NB4 (cell line): ENCODE results near the gene RGS1.
A peak's percentile ranks its signal among the peaks of the same experiment; 100 is the strongest.

ENCODE experiments used
- DNase-seq: peaks from one replicate; pipeline ENCODE4 v3.0.0; 2010; ENCODE audit warnings: low read depth
- H3K4me3 ChIP-seq: one replicate; pipeline ENCODE4 v1.5.1; 2011; ENCODE audit warnings: mild to moderate bottlenecking, low read depth, low read length, moderate library complexity
- CTCF ChIP-seq: IDR thresholded peaks from one replicate; pipeline ENCODE4 v1.5.1; 2012; ENCODE audit warnings: low read depth, low read length
- MAX ChIP-seq: IDR thresholded peaks from 2 replicates; pipeline ENCODE4 v1.6.1; 2011; ENCODE audit warnings: low read depth, low read length
- MYC ChIP-seq: IDR thresholded peaks from 2 replicates; pipeline ENCODE4 v1.6.1; 2011; ENCODE audit warnings: low read depth, low read length
- POLR2A ChIP-seq: IDR thresholded peaks from 2 replicates; pipeline ENCODE4 v1.6.1; 2011; ENCODE audit warnings: mild to moderate bottlenecking; ENCODE audit not compliant: insufficient read length; ENCODE audit errors: extremely low read depth

Gene RGS1

GRCh38 chr1:192543445-192543844, 32.1 kb upstream of the RGS1 start:
- DNase-seq: no peak
- no peak overlapping the region for H3K4me3 ChIP-seq
- TF ChIP-seq CTCF (no peak), POLR2A (no peak), MAX (no peak), MYC (no peak)

GRCh38 chr1:192545896-192546521, 29.6 kb upstream of the RGS1 start:
- peak; percentile 63 for DNase-seq
- H3K4me3 ChIP-seq: peak overlapping the region; percentile 29
- TF ChIP-seq MAX: no peak
- TF ChIP-seq CTCF: no peak
- no peak for TF ChIP-seq MYC
- no peak for TF ChIP-seq POLR2A

- no peak overlapping the region for H3K4me3 ChIP-seq
- no peak for TF ChIP-seq POLR2A
- DNase-seq: no peak
These were observed 28.9 kb upstream of the RGS1 start for GRCh38 chr1:192546596-192547190.

GRCh38 chr1:192547501-192547900, 28.1 kb upstream of the RGS1 start:
- TF ChIP-seq POLR2A (no peak), MAX (no peak), MYC (no peak), CTCF (no peak)
- DNase-seq: no peak
- H3K4me3 ChIP-seq: no peak overlapping the region

DNA sequence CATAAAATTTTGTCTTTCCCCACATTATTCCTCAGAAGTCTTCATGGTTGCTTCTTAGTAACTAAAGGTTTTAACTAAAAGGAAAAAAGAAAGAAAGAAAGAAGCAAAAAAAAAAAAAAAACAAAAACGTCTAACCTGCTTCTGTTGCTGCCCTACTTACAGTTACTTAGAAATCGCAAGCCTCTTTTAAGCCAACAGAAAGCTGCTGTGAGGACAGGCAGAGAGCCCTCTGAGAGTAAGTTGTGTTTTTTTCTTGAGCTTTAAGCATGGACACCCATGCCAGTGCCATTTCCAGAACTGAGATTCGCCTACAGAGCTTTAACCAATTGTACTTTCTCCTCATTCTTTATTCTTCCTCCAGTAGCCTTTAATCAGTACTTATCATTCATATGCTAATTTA, 25.6 kb upstream of the RGS1 start:
- TF ChIP-seq MAX: no peak
- TF ChIP-seq POLR2A: no peak
- TF ChIP-seq MYC: no peak
- TF ChIP-seq CTCF: no peak
- DNase-seq: no peak
- H3K4me3 ChIP-seq: no peak overlapping the region

DNA sequence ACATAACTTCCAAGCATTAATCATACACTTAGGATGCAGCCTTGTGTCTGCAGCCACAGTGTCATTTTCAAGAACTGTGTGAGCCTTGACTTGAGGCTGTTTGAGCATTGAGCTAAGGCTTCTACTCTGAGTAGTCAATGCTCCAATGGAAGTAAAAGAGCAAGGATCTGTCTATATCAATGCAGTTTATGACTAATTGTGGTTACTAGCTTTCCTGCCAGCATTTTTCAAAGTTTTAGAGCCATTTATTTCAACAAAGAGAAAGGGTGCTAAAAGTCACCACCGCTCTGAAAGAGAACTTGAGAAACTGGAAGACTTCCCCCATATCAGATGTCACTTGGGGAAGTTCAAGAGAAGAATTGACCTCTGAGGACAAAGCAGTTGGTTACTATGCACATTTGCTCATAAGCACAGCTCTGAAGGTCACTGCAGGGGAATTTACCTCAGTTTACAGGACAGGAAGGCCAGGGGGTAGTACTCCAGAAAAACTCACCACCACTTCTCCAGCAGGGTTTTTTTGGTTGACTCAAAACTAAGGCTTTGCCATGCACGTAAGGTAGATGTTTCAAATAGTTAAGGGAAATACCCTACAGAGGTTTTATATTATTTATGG, 24.5 kb upstream of the RGS1 start:
- H3K4me3 ChIP-seq: peak overlapping the region; percentile 35
- TF ChIP-seq MYC (no peak; the same call in 1 of the 2 replicates), MAX (no peak), CTCF (no peak), POLR2A (no peak)
- peak; percentile 86 for DNase-seq
